ENCODE data around the gene PDE8A. TPM values are rescaled to one million over a fixed set of nuclear protein-coding genes. Genes with fewer than 3 reads are reported as not detected.

The PDE8A gene
- total RNA-seq, 1 donor from 2014 or later, result 28.8 TPM

- Mint-ChIP-seq H3K4me3 (ENCODE audit: low read depth) (no peak overlapping the region), H3K4me1 (ENCODE audit: low read depth) (peaks cover 10% of the 10 kb centered on the region), H3K27me3 (no peaks in the 10 kb centered on the region), H3K9me3 (ENCODE audit: low read depth) (no peaks in the 10 kb centered on the region), H3K36me3 (ENCODE audit: insufficient read depth) (no peaks in the 10 kb centered on the region), H3K27ac (no peak overlapping the region)
- DNase-seq (ENCODE audit: low spot score, unreplicated experiment), result no peak
- no peak for TF ChIP-seq CTCF (IDR thresholded peaks at IDR 0.05; ENCODE audit: unreplicated experiment)
Observed at GRCh38 chr15:85007741-85008397, 26.2 kb downstream of the PDE8A start.

- Mint-ChIP-seq H3K27me3 (no peaks in the 10 kb centered on the region), H3K27ac (no peak overlapping the region), H3K36me3 (ENCODE audit: insufficient read depth) (no peaks in the 10 kb centered on the region), H3K9me3 (ENCODE audit: low read depth) (no peaks in the 10 kb centered on the region), H3K4me1 (ENCODE audit: low read depth) (peaks cover 10% of the 10 kb centered on the region), H3K4me3 (ENCODE audit: low read depth) (no peak overlapping the region)
- no peak for DNase-seq (ENCODE audit: low spot score, unreplicated experiment)
- no peak for TF ChIP-seq CTCF (IDR thresholded peaks at IDR 0.05; ENCODE audit: unreplicated experiment)
Observed at GRCh38 chr15:85008474-85009260, 27.0 kb downstream of the PDE8A start.

- Mint-ChIP-seq H3K9me3 (ENCODE audit: low read depth) (no peaks in the 10 kb centered on the region), H3K4me3 (ENCODE audit: low read depth) (no peak overlapping the region), H3K27ac (no peak overlapping the region), H3K27me3 (no peaks in the 10 kb centered on the region), H3K4me1 (ENCODE audit: low read depth) (peaks cover 10% of the 10 kb centered on the region), H3K36me3 (ENCODE audit: insufficient read depth) (no peaks in the 10 kb centered on the region)
- TF ChIP-seq CTCF (IDR thresholded peaks at IDR 0.05; ENCODE audit: unreplicated experiment), result no peak
- no peak for DNase-seq (ENCODE audit: low spot score, unreplicated experiment)
Observed at GRCh38 chr15:85009435-85009834, 27.8 kb downstream of the PDE8A start.

- Mint-ChIP-seq H3K36me3 (ENCODE audit: insufficient read depth) (no peaks in the 10 kb centered on the region), H3K9me3 (ENCODE audit: low read depth) (no peaks in the 10 kb centered on the region), H3K4me1 (ENCODE audit: low read depth) (peaks cover 10% of the 10 kb centered on the region), H3K27ac (no peak overlapping the region), H3K27me3 (no peaks in the 10 kb centered on the region), H3K4me3 (ENCODE audit: low read depth) (no peak overlapping the region)
- no peak for DNase-seq (ENCODE audit: low spot score, unreplicated experiment)
- TF ChIP-seq CTCF (IDR thresholded peaks at IDR 0.05; ENCODE audit: unreplicated experiment), result no peak
Observed at GRCh38 chr15:85010071-85010385, 28.4 kb downstream of the PDE8A start.

- DNase-seq (ENCODE audit: low spot score, unreplicated experiment), result no peak
- no peak overlapping the region for H3K4me3 Mint-ChIP-seq (ENCODE audit: low read depth)
- no peak overlapping the region for H3K27ac Mint-ChIP-seq
- peaks cover 10% of the 10 kb centered on the region for H3K4me1 Mint-ChIP-seq (ENCODE audit: low read depth)
- H3K36me3 Mint-ChIP-seq (ENCODE audit: insufficient read depth), result no peaks in the 10 kb centered on the region
- peak; percentile 51 for TF ChIP-seq CTCF (IDR thresholded peaks at IDR 0.05; ENCODE audit: unreplicated experiment)
- no peaks in the 10 kb centered on the region for H3K27me3 Mint-ChIP-seq
- H3K9me3 Mint-ChIP-seq (ENCODE audit: low read depth), result no peaks in the 10 kb centered on the region
Observed at GRCh38 chr15:85010386-85011159, 28.9 kb downstream of the PDE8A start.

Measured in progenitor cell of endocrine pancreas (in vitro differentiated cells).